Adipocyte (in vitro differentiated cells): Measurements from ENCODE around the gene VWF.
"Not testable (repeated sequence)": the region's sequence is repeated elsewhere in the genome, so short reads cannot be mapped to it uniquely, and the experiment has no call there.

Source experiments
- DNase-seq: peaks from one replicate; pipeline ENCODE4 v3.0.0-alpha.2; 2015; ENCODE audit warnings: low read depth
- H3K27me3 ChIP-seq: replicated peaks from 2 replicates; pipeline ENCODE4 v1.7.0; 2013; ENCODE audit warnings: mild to moderate bottlenecking, low read length, moderate library complexity; ENCODE audit not compliant: control insufficient read depth, insufficient read depth
- H3K36me3 ChIP-seq: 2 replicates; pipeline ENCODE4 v1.7.0; 2013; ENCODE audit warnings: low read length, mild to moderate bottlenecking, moderate library complexity; ENCODE audit not compliant: control insufficient read depth, insufficient read depth, severe bottlenecking
- H3K4me1 ChIP-seq: 2 replicates; pipeline ENCODE4 v1.7.0; 2013; ENCODE audit warnings: mild to moderate bottlenecking, low read length, moderate library complexity; ENCODE audit not compliant: control insufficient read depth, insufficient read depth
- H3K4me3 ChIP-seq: 2 replicates; pipeline ENCODE4 v1.7.0; 2013; ENCODE audit warnings: mild to moderate bottlenecking, low read length, moderate library complexity
- H3K9ac ChIP-seq: 2 replicates; pipeline ENCODE4 v1.7.0; 2013; ENCODE audit warnings: mild to moderate bottlenecking, low read length, moderate library complexity
- H3K9me3 ChIP-seq: 2 replicates; pipeline ENCODE4 v1.7.0; 2013; ENCODE audit warnings: mild to moderate bottlenecking, low read length, moderate library complexity; ENCODE audit not compliant: control insufficient read depth

The VWF gene

DNA sequence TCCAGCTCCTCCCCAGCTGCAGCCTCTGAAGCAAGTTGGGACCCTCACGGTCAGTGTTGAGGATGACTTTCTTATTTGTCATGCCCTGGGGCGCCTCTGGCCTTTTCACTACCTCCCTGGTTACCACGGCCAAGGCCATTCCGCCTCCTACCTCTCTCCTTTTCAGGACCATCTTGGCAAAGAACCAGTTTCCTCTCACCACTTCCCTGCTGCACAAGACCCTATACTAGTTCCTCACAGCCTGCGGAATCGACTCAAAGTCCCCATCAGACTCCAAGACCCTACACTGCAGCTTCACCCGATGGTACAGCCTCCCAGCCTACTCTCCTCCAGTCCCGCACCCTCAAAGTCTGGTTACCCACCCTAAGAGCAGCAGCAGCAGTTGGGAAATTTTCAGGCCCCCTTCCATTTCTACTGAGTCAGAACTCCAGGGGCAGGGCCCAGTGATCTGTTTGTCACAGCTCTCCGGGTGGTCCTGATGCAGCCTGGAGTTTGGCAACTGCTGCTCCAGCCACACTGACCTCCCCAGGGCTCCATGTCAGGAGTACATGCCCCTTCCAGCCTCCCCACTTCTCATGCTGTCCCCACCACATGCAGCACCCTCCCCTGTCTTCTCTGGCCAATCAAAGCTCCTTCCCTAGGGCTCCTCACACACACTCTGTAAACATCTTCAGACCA, 5.4 kb downstream of the VWF start:
- Histone ChIP-seq H3K4me3 (no peak overlapping the region), H3K4me1 (no peaks in the 10 kb centered on the region), H3K9me3 (no peaks in the 10 kb centered on the region), H3K9ac (no peak overlapping the region), H3K27me3 (no peaks in the 10 kb centered on the region), H3K36me3 (no peaks in the 10 kb centered on the region)
- no peak for DNase-seq

DNA sequence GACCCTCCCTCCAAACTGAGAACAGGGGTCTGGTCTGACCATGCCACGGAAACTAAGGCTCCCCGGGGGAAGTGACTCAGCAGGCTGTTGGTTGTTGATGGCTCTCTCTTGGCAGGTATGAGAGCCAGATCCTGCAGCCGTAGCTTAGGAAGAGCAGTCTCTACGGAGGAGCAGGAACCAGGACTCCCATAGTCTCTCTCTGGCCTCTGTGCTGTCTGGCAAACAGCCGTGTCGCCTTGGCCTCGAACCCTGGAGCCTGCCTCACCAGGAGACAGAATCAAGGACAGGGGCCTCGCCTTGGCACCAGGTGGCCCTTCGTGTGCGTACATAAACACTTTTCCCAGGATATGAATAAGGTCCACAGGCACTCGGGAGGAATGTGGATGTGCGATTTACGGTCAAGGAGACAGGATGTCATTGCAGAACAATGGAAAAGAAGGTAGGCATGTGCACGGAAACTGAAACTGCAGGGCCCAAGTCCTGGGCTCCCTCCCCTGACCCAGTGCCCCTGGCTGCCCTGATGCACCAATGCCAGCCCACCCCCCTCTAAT, 7.9 kb downstream of the VWF start:
- DNase-seq = no peak
- no peaks in the 10 kb centered on the region for H3K27me3 ChIP-seq
- H3K9ac ChIP-seq = no peak overlapping the region
- H3K36me3 ChIP-seq = no peaks in the 10 kb centered on the region
- H3K9me3 ChIP-seq = no peaks in the 10 kb centered on the region
- no peaks in the 10 kb centered on the region for H3K4me1 ChIP-seq
- H3K4me3 ChIP-seq = no peak overlapping the region

DNA sequence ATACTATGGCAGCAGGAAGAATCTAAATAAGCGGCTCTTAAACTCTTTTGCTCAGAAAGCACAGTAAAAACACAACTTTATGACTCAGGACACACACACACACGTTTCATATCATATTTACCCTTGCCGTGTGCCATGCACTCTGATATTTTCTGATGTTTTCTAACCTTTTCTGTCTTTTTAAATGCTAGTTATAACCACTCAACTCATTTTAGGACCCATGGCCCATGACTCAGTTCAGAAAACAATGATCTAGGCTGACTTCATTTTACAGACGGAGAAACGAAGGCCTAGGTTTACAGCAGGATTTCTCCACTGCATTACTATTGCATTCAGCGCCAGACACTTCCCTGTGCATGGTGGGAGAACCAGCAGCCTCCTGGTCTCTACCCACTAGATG, 9.1 kb downstream of the VWF start:
- H3K4me3 ChIP-seq = no peak overlapping the region
- no peak for DNase-seq
- no peak overlapping the region for H3K9ac ChIP-seq
- H3K27me3 ChIP-seq = no peaks in the 10 kb centered on the region
- no peaks in the 10 kb centered on the region for H3K36me3 ChIP-seq
- H3K4me1 ChIP-seq = no peaks in the 10 kb centered on the region
- no peaks in the 10 kb centered on the region for H3K9me3 ChIP-seq

DNA sequence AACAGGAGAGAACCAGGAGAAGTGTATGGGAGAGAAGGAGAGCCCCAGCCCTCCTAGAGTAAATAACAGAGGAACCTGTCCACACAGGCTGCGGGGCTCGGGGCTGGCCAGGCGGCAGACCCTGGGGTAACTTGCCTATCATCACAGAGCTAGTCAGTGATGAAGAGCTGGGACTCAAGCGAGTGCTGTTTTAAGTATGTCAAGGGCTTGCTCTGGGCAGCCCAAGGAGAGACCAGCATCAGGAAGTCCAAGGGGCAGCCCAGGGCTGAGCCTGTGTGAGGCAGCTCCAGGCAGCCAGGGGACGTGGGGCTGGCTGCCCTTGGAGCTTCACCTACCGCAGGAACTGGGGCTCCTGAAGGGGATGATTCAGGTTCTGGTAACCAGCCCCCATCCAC, 10.0 kb downstream of the VWF start:
- no peaks in the 10 kb centered on the region for H3K27me3 ChIP-seq
- no peaks in the 10 kb centered on the region for H3K9me3 ChIP-seq
- no peak for DNase-seq
- H3K4me3 ChIP-seq = no peak overlapping the region
- H3K4me1 ChIP-seq = no peaks in the 10 kb centered on the region
- no peak overlapping the region for H3K9ac ChIP-seq
- no peaks in the 10 kb centered on the region for H3K36me3 ChIP-seq

DNA sequence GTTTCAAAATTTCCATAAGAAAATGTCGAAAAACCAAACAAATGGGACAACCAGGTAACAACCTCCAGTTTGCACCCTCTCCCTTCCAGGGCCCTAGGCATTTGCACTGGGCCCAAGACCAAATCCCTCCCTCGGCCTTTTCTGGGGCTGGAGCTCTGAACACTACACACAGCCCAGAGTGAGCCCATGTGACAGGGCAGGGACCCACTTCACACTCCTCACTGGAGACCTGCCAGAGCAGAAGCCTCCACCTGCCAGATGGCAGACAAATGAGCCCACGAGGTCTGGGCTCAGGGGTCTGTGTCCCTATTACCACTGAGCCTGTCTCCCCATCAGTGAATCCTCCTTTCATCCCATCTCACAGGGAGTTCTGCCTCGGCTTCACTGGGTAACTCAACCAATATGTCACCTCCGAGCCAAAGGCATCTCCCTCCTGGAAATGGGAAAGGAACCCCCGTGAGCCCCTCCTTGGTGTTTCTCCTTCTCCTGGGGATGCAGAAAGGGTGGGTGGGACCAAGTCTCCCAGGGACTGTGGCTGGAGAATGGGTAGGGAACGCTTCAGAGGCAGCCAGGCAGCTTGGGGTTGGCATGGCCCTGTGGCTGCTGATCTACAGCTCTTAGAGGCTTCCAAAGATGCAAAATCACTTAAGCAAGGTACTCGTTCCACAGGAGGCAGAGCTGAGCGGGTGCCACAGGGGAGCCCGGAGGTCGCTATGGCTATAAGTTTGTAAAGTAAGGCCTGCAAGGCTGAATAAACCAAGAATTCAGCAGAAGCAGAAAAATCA, 10.6 kb downstream of the VWF start:
- no peak overlapping the region for H3K9ac ChIP-seq
- H3K27me3 ChIP-seq = no peaks in the 10 kb centered on the region
- no peaks in the 10 kb centered on the region for H3K9me3 ChIP-seq
- no peak overlapping the region for H3K4me3 ChIP-seq
- no peak for DNase-seq
- no peaks in the 10 kb centered on the region for H3K36me3 ChIP-seq
- H3K4me1 ChIP-seq = no peaks in the 10 kb centered on the region

DNA sequence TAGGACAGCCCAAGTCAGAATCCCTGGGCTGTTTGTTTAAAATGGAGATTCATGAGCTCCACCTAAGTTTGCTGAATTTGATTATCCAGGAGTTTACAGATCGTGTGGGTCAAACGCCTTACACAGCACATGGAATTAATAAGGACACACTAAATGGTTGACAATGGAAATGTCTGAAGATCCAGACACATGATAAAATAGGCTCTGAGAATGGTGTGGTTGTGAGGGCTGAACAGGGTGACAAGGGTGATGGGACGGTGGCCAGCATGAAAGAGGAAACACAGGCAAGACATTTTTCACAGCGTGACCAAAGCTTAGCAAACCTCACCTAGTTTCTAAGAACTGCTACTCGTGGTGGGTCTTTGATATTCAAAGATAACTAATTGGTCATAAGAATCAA, 12.5 kb downstream of the VWF start:
- Histone ChIP-seq H3K27me3 (no peaks in the 10 kb centered on the region), H3K9me3 (no peaks in the 10 kb centered on the region), H3K36me3 (no peaks in the 10 kb centered on the region), H3K4me1 (no peaks in the 10 kb centered on the region), H3K9ac (no peak overlapping the region), H3K4me3 (no peak overlapping the region)
- no peak for DNase-seq

DNA sequence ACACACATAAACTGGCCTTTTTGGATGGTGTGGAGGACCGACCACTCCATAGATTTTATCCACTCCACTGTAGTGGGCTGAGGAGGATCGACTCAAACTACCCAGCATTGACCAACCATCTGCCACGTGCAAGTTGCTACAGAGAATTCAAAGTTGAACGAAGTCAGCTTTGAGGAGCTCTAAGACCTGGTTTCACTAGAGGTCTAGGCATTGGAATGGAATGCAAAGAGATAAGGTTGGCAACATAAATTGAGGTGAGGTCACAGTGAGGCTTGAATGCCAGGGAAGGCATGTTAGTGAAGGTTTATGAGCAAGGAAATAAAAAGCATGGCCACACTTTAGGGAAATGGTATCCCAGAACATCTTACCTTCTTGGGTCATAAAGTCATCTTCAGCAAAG, 14.5 kb downstream of the VWF start:
- H3K4me1 ChIP-seq = no peaks in the 10 kb centered on the region
- H3K9me3 ChIP-seq = no peaks in the 10 kb centered on the region
- H3K9ac ChIP-seq = no peak overlapping the region
- H3K27me3 ChIP-seq = no peaks in the 10 kb centered on the region
- H3K36me3 ChIP-seq = no peaks in the 10 kb centered on the region
- no peak overlapping the region for H3K4me3 ChIP-seq
- DNase-seq = no peak

DNA sequence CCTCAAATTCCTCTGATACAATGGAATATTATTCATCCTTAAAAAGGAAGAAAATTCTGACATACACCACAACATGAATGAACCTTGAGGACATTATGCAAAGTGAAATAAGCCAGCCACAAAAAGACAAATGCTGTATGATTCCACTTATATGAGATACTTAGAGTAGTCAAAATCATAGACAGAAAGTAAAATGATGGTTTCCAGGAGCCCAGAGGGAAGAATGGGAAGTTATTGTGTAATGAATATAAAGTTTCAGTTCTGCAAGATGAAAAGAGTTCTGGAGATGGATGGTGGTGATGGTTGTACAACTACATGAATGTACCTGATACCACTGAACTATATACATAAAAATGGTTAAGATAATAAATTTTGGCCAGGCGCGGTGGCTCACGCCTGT, 18.3 kb downstream of the VWF start:
- no peak overlapping the region for H3K9ac ChIP-seq
- no peaks in the 10 kb centered on the region for H3K36me3 ChIP-seq
- H3K9me3 ChIP-seq = no peaks in the 10 kb centered on the region
- DNase-seq = peak; percentile 4
- H3K4me1 ChIP-seq = no peaks in the 10 kb centered on the region
- H3K27me3 ChIP-seq = no peaks in the 10 kb centered on the region
- H3K4me3 ChIP-seq = no peak overlapping the region

DNA sequence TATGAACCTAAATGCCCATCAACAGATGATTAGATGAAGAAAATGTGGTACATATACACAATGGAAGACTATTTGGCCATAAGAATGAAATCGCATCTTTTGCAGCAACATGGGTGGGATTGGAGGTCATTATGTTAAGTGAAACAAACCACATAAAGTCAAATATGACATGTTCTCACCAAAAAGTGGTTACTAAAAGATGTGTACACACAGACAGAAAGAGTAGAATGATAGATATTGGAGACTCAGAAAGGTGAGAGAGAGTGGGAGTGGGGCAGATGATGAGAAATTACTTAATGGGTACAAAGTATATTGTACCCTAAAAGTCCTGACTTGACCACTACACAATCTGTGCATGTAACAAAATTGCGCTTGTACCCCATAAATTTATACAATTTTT, 19.6 kb downstream of the VWF start:
- H3K36me3 ChIP-seq = no peaks in the 10 kb centered on the region
- no peaks in the 10 kb centered on the region for H3K27me3 ChIP-seq
- H3K9me3 ChIP-seq = no peaks in the 10 kb centered on the region
- DNase-seq = no peak
- no peaks in the 10 kb centered on the region for H3K4me1 ChIP-seq
- H3K9ac ChIP-seq = no peak overlapping the region
- H3K4me3 ChIP-seq = no peak overlapping the region

DNA sequence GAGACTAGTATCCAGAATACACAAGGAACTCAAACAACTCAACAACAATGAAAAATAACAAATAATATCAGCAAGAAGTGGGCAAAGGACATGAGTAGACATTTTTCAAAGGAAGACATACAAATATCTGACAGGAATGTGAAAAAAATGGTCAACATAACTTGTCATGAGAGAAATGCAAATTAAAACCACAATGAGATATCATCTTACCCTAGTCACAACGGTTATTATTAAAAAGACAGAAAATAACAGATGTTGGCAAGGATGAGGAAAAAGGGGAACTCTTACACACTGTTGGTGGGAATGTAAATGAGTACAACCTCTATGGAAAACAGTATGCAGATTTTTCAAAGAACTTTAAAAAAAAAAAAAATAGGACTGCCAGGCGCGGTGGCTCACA, 20.4 kb downstream of the VWF start:
- Histone ChIP-seq H3K9ac (no peak overlapping the region), H3K27me3 (no peaks in the 10 kb centered on the region), H3K36me3 (no peaks in the 10 kb centered on the region), H3K4me3 (no peak overlapping the region), H3K9me3 (no peaks in the 10 kb centered on the region), H3K4me1 (no peaks in the 10 kb centered on the region)
- peak; percentile 27 for DNase-seq

DNA sequence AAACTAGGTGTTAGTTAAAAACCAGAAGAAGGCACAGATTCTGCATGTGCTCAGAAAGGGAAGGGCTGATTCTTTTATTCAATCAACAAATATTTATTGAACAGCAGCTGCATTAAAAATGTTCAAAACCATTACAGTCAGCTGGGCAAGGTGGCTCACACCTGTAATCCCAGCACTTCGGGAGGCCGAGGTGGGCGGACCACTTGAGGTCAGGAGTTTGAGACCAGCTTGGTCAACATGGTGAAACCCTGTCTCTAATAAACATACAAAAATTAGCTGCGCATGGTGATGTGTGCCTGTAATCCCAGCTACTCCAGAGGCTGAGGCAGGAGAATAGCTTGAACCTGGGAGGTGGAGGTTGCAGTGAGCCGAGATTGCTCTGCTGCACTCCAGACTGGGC, 22.4 kb downstream of the VWF start:
- not testable (repeated sequence) for H3K36me3 ChIP-seq, H3K9me3 ChIP-seq, DNase-seq, H3K9ac ChIP-seq, H3K27me3 ChIP-seq, H3K4me3 ChIP-seq, H3K4me1 ChIP-seq
